Endothelial cell of umbilical vein (primary cell): ENCODE measurements around the gene ORC6.
"Not testable (repeated sequence)": the region's sequence is repeated elsewhere in the genome, so short reads cannot be mapped to it uniquely, and the experiment has no call there.

Experiments used
- EZH2 ChIP-seq: IDR thresholded peaks from 2 replicates; pipeline ENCODE4 v1.6.1; 2012; ENCODE audit warnings: borderline replicate concordance, low read depth, mild to moderate bottlenecking, moderate library complexity, low read length, inconsistent platforms; ENCODE audit not compliant: severe bottlenecking
- POLR2A ChIP-seq: IDR thresholded peaks from 2 replicates; pipeline ENCODE4 v1.6.1; 2012; ENCODE audit warnings: low read depth, mild to moderate bottlenecking, control low read depth, low read length
- POLR2AphosphoS5 ChIP-seq: IDR thresholded peaks from 2 replicates; pipeline ENCODE4 v1.6.1; 2012; ENCODE audit warnings: low read depth, mild to moderate bottlenecking, control low read depth, low read length, moderate library complexity; ENCODE audit not compliant: insufficient read depth
- TF ChIP-seq, protein P1 (sequence below), 2 donors: IDR thresholded peaks; 1 replicate in 1 of 2; 2 replicates in 1 of 2; pipeline ENCODE4 v1.5.1; 2011; ENCODE audit warnings: low read length in 2 of 2, mild to moderate bottlenecking in 2 of 2, moderate library complexity in 2 of 2, control low read depth in 1 of 2, inconsistent platforms in 1 of 2, low read depth in 1 of 2; ENCODE audit not compliant: insufficient read depth in 1 of 2; ENCODE audit errors: extremely low read depth in 1 of 2

- not testable (repeated sequence) for TF ChIP-seq POLR2A, EZH2, POLR2AphosphoS5
- TF ChIP-seq, protein P1, sequence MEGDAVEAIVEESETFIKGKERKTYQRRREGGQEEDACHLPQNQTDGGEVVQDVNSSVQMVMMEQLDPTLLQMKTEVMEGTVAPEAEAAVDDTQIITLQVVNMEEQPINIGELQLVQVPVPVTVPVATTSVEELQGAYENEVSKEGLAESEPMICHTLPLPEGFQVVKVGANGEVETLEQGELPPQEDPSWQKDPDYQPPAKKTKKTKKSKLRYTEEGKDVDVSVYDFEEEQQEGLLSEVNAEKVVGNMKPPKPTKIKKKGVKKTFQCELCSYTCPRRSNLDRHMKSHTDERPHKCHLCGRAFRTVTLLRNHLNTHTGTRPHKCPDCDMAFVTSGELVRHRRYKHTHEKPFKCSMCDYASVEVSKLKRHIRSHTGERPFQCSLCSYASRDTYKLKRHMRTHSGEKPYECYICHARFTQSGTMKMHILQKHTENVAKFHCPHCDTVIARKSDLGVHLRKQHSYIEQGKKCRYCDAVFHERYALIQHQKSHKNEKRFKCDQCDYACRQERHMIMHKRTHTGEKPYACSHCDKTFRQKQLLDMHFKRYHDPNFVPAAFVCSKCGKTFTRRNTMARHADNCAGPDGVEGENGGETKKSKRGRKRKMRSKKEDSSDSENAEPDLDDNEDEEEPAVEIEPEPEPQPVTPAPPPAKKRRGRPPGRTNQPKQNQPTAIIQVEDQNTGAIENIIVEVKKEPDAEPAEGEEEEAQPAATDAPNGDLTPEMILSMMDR (IDR thresholded peaks at IDR 0.05; ENCODE audit: extremely low read depth in 1 of 2, insufficient read depth in 1 of 2, low read depth in 1 of 2, low read length in 2 of 2), result not testable (repeated sequence)
Measured at GRCh38 chr16:46677943-46678342, 11.5 kb upstream of the ORC6 start.
